Measurements from ENCODE around the gene GDPD3. TPM values are rescaled to one million over a fixed set of nuclear protein-coding genes. Genes with fewer than 3 reads are reported as not detected.

Gene GDPD3
- total and polyA plus RNA-seq, 4 experiments from 2014 or later: 0.25 to 37.2 (median 31.5) TPM; not detected in 1

- ChIA-PET CTCF (ENCODE audit: partially characterized antibody) (interaction anchor here (1.2 kb wide), 1 partner anchor 40 kb away, joined by 3 read pairs; no protein-coding TSS in a partner anchor), POLR2A (ENCODE audit: partially characterized antibody) (interaction anchor here (1.5 kb wide), 1 partner anchor 36 kb away, joined by 4 read pairs; the partner anchor contains the start of gene CORO1A)
- intact Hi-C loops (cut with micrococcal nuclease): no loop called here
- peaks cover 6% of the 10 kb centered on the region for H3K4me1 ChIP-seq (ENCODE audit: insufficient read depth, low read length)
- H3K4me1 Mint-ChIP-seq: peaks cover 5 to 11% (median 5%) of the 10 kb centered on the region in 4 donors
- no peaks in the 10 kb centered on the region for H3K36me3 ChIP-seq (ENCODE audit: insufficient read depth, low read length)
- DNase-seq: no peak
- H3K4me3 Mint-ChIP-seq: no peak overlapping the region
- no peak overlapping the region for H3K27ac ChIP-seq (ENCODE audit: low read depth, low read length)
- H3K9me3 Mint-ChIP-seq: peaks cover 0 to 21% (median 9%) of the 10 kb centered on the region in 8 donors
- no peaks in the 10 kb centered on the region for H3K27me3 Mint-ChIP-seq
- H3K9me3 ChIP-seq (ENCODE audit: control insufficient read depth in 1 of 2, low read length in 2 of 2): peaks cover 0 to 6% of the 10 kb centered on the region in 2 donors
- no peak overlapping the region for H3K27ac Mint-ChIP-seq
- no peaks in the 10 kb centered on the region for H3K36me3 Mint-ChIP-seq
- no peaks in the 10 kb centered on the region for H3K27me3 ChIP-seq (ENCODE audit: insufficient read depth, low read length)
- H3K4me3 ChIP-seq (ENCODE audit: low read length in 2 of 2): no peak overlapping the region
These were observed 34.6 kb upstream of the GDPD3 start for GRCh38 chr16:30147843-30148510.

DNA sequence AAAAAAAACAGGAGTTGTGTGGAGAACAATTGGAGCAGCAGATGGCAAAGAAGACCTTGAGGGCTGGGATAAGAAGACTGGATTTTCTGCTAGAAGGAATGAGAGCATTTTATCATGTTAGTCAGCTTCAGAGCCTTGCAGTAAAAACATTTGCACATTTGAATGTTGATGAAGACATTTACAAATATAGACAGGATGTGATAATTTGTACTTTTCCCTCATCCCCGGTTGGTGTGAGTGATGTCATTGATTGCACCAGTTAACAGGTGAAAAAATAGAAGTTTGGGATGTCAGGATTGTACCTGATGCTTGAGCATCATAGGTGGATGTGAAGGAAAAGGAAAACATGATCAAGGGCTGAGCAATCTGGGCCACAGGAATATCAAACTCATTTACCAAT, 32.3 kb upstream of the GDPD3 start:
- Mint-ChIP-seq H3K27me3 (no peaks in the 10 kb centered on the region), H3K27ac (peak overlapping the region in 1 of 7 donors; percentile 26), H3K36me3 (no peaks in the 10 kb centered on the region), H3K4me1 (peaks cover 5 to 11% (median 7%) of the 10 kb centered on the region in 4 donors), H3K4me3 (no peak overlapping the region), H3K9me3 (peaks cover 0 to 18% (median 8%) of the 10 kb centered on the region in 8 donors)
- H3K4me1 ChIP-seq (ENCODE audit: insufficient read depth, low read length): peaks cover 7% of the 10 kb centered on the region
- no peaks in the 10 kb centered on the region for H3K27me3 ChIP-seq (ENCODE audit: insufficient read depth, low read length)
- H3K36me3 ChIP-seq (ENCODE audit: insufficient read depth, low read length): no peaks in the 10 kb centered on the region
- DNase-seq: no peak
- ChIA-PET CTCF (ENCODE audit: partially characterized antibody) (no interaction called here), POLR2A (ENCODE audit: partially characterized antibody) (no interaction called here)
- no peak overlapping the region for H3K4me3 ChIP-seq (ENCODE audit: low read length in 2 of 2)
- peaks cover 0 to 6% of the 10 kb centered on the region in 2 donors for H3K9me3 ChIP-seq (ENCODE audit: control insufficient read depth in 1 of 2, low read length in 2 of 2)
- intact Hi-C loops (cut with micrococcal nuclease): no loop called here
- H3K27ac ChIP-seq (ENCODE audit: low read depth, low read length): no peak overlapping the region

- Histone ChIP-seq H3K9me3 (ENCODE audit: control insufficient read depth in 1 of 2, low read length in 2 of 2) (peaks cover 0 to 6% of the 10 kb centered on the region in 2 donors), H3K4me1 (ENCODE audit: insufficient read depth, low read length) (peaks cover 10% of the 10 kb centered on the region), H3K4me3 (ENCODE audit: low read length in 2 of 2) (no peak overlapping the region), H3K36me3 (ENCODE audit: insufficient read depth, low read length) (no peaks in the 10 kb centered on the region), H3K27me3 (ENCODE audit: insufficient read depth, low read length) (no peaks in the 10 kb centered on the region), H3K27ac (ENCODE audit: low read depth, low read length) (no peak overlapping the region)
- ChIA-PET POLR2A (ENCODE audit: partially characterized antibody) (no interaction called here), CTCF (ENCODE audit: partially characterized antibody) (no interaction called here)
- intact Hi-C loops (cut with micrococcal nuclease): no loop called here
- peaks cover 0 to 15% (median 8%) of the 10 kb centered on the region in 8 donors for H3K9me3 Mint-ChIP-seq
- H3K27ac Mint-ChIP-seq: no peak overlapping the region
- DNase-seq: no peak
- H3K27me3 Mint-ChIP-seq: no peaks in the 10 kb centered on the region
- no peaks in the 10 kb centered on the region for H3K36me3 Mint-ChIP-seq
- H3K4me1 Mint-ChIP-seq: peaks cover 6 to 17% (median 9%) of the 10 kb centered on the region in 4 donors
- no peak overlapping the region for H3K4me3 Mint-ChIP-seq
These were observed 31.6 kb upstream of the GDPD3 start for GRCh38 chr16:30144917-30145316.

DNA sequence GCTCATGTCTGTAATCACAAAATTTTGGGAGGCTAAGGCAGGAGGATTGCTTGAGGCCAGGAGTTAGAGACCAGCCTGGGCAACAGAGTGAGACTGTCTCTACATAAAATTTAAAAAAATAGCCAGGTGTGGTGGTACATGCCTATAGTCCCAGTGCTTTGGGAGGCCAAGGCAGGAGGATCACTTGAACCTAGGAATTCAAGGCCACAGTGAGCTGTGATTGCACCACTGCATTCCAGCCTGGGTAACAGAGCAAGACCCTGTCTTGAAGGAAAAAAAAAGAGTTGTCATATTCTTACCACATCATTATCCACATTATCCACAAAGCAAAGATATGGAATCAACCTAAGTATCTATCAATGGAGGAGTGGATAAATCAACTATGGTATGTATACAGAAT, 30.7 kb upstream of the GDPD3 start:
- POLR2A ChIA-PET (ENCODE audit: partially characterized antibody): no interaction called here
- CTCF ChIA-PET (ENCODE audit: partially characterized antibody): interaction anchor here (1.7 kb wide), 1 partner anchor 39 kb away, joined by 7 read pairs; the partner anchor contains the start of gene CORO1A

DNA sequence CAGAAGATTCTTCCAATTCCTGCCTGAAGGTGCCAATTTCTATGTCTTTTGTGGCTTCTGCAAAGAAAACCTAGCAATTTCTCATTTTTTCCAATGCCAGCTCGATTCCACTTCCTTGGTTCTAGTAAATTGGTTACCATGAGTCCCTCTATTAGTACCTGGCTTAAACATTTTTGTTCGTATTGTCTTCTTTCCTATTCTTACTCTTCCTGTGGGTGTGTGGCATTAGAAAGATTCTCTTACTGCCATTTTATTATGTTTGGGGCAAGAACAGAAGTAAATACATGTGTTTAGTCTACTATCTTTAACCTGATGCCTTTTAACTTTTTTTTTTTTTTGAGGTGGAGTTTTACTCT, 30.0 kb upstream of the GDPD3 start:
- Mint-ChIP-seq H3K27me3 (no peaks in the 10 kb centered on the region), H3K4me3 (peak overlapping the region in 1 of 8 donors; percentile 25), H3K9me3 (no peaks in the 10 kb centered on the region), H3K27ac (peak overlapping the region in 6 of 7 donors; percentile 25 to 85 (median 57)), H3K36me3 (no peaks in the 10 kb centered on the region), H3K4me1 (peaks cover 12 to 27% (median 13%) of the 10 kb centered on the region in 4 donors)
- CTCF ChIA-PET (ENCODE audit: partially characterized antibody): interaction anchor here (0.6 to 1.7 kb wide), 13 partner anchors 12 to 287 kb away, joined by 3 to 9 read pairs (median 4); partner anchors contain the start of genes CORO1A, DCTPP1 and TBX6
- H3K27ac ChIP-seq (ENCODE audit: low read depth, low read length): no peak overlapping the region
- no peak overlapping the region for H3K4me3 ChIP-seq (ENCODE audit: low read length in 2 of 2)
- peaks cover 20% of the 10 kb centered on the region for H3K4me1 ChIP-seq (ENCODE audit: insufficient read depth, low read length)
- DNase-seq: no peak
- intact Hi-C loops (cut with micrococcal nuclease): no loop called here
- no peaks in the 10 kb centered on the region for H3K36me3 ChIP-seq (ENCODE audit: insufficient read depth, low read length)
- H3K27me3 ChIP-seq (ENCODE audit: insufficient read depth, low read length): no peaks in the 10 kb centered on the region
- POLR2A ChIA-PET (ENCODE audit: partially characterized antibody): interaction anchor here (0.7 to 2.2 kb wide), 5 partner anchors 40 to 52 kb away, joined by 3 to 28 read pairs (median 5); partner anchors contain the start of genes CORO1A and TBX6
- no peaks in the 10 kb centered on the region for H3K9me3 ChIP-seq (ENCODE audit: control insufficient read depth in 1 of 2, low read length in 2 of 2)

More for the DNA sequence above, 30.7 kb upstream of the GDPD3 start:
- Mint-ChIP-seq H3K27ac (no peak overlapping the region), H3K27me3 (no peaks in the 10 kb centered on the region), H3K4me3 (no peak overlapping the region), H3K4me1 (peaks cover 12 to 26% (median 13%) of the 10 kb centered on the region in 4 donors), H3K36me3 (no peaks in the 10 kb centered on the region), H3K9me3 (peaks cover 0 to 6% (median 4%) of the 10 kb centered on the region in 8 donors)
- no peak overlapping the region for H3K27ac ChIP-seq (ENCODE audit: low read depth, low read length)
- intact Hi-C loops (cut with micrococcal nuclease): no loop called here
- H3K36me3 ChIP-seq (ENCODE audit: insufficient read depth, low read length): no peaks in the 10 kb centered on the region
- H3K4me3 ChIP-seq (ENCODE audit: low read length in 2 of 2): no peak overlapping the region
- no peaks in the 10 kb centered on the region for H3K27me3 ChIP-seq (ENCODE audit: insufficient read depth, low read length)
- H3K9me3 ChIP-seq (ENCODE audit: control insufficient read depth in 1 of 2, low read length in 2 of 2): no peaks in the 10 kb centered on the region
- H3K4me1 ChIP-seq (ENCODE audit: insufficient read depth, low read length): peaks cover 19% of the 10 kb centered on the region
- no peak for DNase-seq

DNA sequence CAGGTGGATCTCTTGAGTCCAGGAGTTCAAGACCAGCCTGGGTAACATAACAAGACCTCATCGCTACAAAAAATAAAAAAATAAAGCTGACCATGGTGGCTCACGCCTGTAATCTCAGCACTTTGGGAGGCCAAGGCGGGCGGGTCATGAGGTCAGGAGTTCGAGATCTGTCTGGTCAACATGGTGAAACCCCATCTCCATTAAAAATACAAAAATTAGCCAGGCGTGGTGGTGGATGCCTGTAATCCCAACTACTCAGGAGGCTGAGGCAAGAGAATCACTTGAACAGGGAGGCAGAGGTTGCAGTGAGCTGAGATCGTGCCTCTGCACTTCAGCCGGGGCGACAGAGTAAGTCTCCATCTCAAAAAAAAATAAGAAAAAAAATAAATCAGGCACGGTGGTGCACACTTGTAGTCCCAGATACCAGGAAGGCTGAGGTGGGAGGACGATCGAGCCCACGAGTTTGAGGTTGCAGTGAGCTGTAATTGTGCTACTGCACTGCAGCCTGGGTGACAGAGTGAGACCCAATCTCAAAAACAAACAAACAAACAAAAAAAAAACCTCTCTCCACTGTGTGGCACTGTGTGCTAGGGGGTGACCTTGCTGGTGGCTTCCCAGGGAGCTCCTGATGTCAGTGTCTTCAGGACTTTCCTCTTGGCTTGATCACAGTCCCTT, 29.5 kb upstream of the GDPD3 start:
- intact Hi-C loops (cut with micrococcal nuclease): no loop called here
- Mint-ChIP-seq H3K27ac (peak overlapping the region in 5 of 7 donors; percentile 25 to 85 (median 62)), H3K4me1 (peaks cover 12 to 27% (median 13%) of the 10 kb centered on the region in 4 donors)

GRCh38 chr16:30141750-30142149, 28.4 kb upstream of the GDPD3 start:
- H3K27ac Mint-ChIP-seq: peak overlapping the region in 1 of 7 donors; percentile 60
- no peaks in the 10 kb centered on the region for H3K9me3 Mint-ChIP-seq
- Histone ChIP-seq H3K4me3 (ENCODE audit: low read length in 2 of 2) (no peak overlapping the region), H3K27me3 (ENCODE audit: insufficient read depth, low read length) (no peaks in the 10 kb centered on the region), H3K36me3 (ENCODE audit: insufficient read depth, low read length) (no peaks in the 10 kb centered on the region), H3K9me3 (ENCODE audit: control insufficient read depth in 1 of 2, low read length in 2 of 2) (no peaks in the 10 kb centered on the region), H3K27ac (ENCODE audit: low read depth, low read length) (no peak overlapping the region), H3K4me1 (ENCODE audit: insufficient read depth, low read length) (peaks cover 20% of the 10 kb centered on the region)
- DNase-seq: no peak
- H3K4me1 Mint-ChIP-seq: peaks cover 12 to 27% (median 13%) of the 10 kb centered on the region in 4 donors
- POLR2A ChIA-PET (ENCODE audit: partially characterized antibody): interaction anchor here (0.7 to 2.2 kb wide), 3 partner anchors 23 to 43 kb away, joined by 3 to 28 read pairs (median 10); partner anchors contain the start of gene CORO1A
- no peaks in the 10 kb centered on the region for H3K36me3 Mint-ChIP-seq
- H3K4me3 Mint-ChIP-seq: peak overlapping the region in 1 of 8 donors; percentile 60
- intact Hi-C loops (cut with micrococcal nuclease): no loop called here
- H3K27me3 Mint-ChIP-seq: no peaks in the 10 kb centered on the region
- CTCF ChIA-PET (ENCODE audit: partially characterized antibody): interaction anchor here (1.7 kb wide), 1 partner anchor 268 kb away, joined by 6 read pairs; no protein-coding TSS in a partner anchor

More for the DNA sequence above, 29.5 kb upstream of the GDPD3 start:
- Histone ChIP-seq H3K27me3 (ENCODE audit: insufficient read depth, low read length) (no peaks in the 10 kb centered on the region), H3K9me3 (ENCODE audit: control insufficient read depth in 1 of 2, low read length in 2 of 2) (no peaks in the 10 kb centered on the region), H3K36me3 (ENCODE audit: insufficient read depth, low read length) (no peaks in the 10 kb centered on the region), H3K4me1 (ENCODE audit: insufficient read depth, low read length) (peaks cover 20% of the 10 kb centered on the region), H3K4me3 (ENCODE audit: low read length in 2 of 2) (no peak overlapping the region), H3K27ac (ENCODE audit: low read depth, low read length) (no peak overlapping the region)
- Mint-ChIP-seq H3K4me3 (peak overlapping the region in 1 of 8 donors; percentile 25), H3K27me3 (no peaks in the 10 kb centered on the region), H3K9me3 (no peaks in the 10 kb centered on the region), H3K36me3 (no peaks in the 10 kb centered on the region)
- ChIA-PET CTCF (ENCODE audit: partially characterized antibody) (interaction anchor here (0.6 to 1.7 kb wide), 14 partner anchors 12 to 287 kb away, joined by 3 to 9 read pairs (median 4); partner anchors contain the start of genes CORO1A, DCTPP1 and TBX6), POLR2A (ENCODE audit: partially characterized antibody) (interaction anchor here (0.7 to 2.2 kb wide), 6 partner anchors 40 to 77 kb away, joined by 3 to 28 read pairs (median 4); partner anchors contain the start of genes ALDOA, CORO1A and TBX6)
- DNase-seq: peak in 4 of 5 donors; percentile 39 to 48 (median 43)
